NCI-H748 (cell line): ENCODE measurements around the gene KYNU.
"Not testable (repeated sequence)": the region's sequence is repeated elsewhere in the genome, so short reads cannot be mapped to it uniquely, and the experiment has no call there.

ENCODE experiments used
- DNase-seq: peaks from one replicate; lab custom pipeline; 2025; ENCODE audit not compliant: unreplicated experiment; lab: John Stamatoyannopoulos, UW

The KYNU gene

GRCh38 chr2:142870526-142870925 is 6.9 kb upstream of the KYNU start:
- no peak for DNase-seq

- no peak for DNase-seq
Measured at GRCh38 chr2:142871396-142871795, 6.1 kb upstream of the KYNU start.

- no peak for DNase-seq
Measured at GRCh38 chr2:142872882-142873724, 4.4 kb upstream of the KYNU start.

GRCh38 chr2:142873831-142874287 is 3.6 kb upstream of the KYNU start:
- DNase-seq, result no peak

GRCh38 chr2:142874293-142874814 is 3.1 kb upstream of the KYNU start:
- DNase-seq, result no peak

- no peak for DNase-seq
Measured at GRCh38 chr2:142875010-142875409, 2.5 kb upstream of the KYNU start.

GRCh38 chr2:142875652-142876051 is 1.8 kb upstream of the KYNU start:
- DNase-seq, result no peak

DNA sequence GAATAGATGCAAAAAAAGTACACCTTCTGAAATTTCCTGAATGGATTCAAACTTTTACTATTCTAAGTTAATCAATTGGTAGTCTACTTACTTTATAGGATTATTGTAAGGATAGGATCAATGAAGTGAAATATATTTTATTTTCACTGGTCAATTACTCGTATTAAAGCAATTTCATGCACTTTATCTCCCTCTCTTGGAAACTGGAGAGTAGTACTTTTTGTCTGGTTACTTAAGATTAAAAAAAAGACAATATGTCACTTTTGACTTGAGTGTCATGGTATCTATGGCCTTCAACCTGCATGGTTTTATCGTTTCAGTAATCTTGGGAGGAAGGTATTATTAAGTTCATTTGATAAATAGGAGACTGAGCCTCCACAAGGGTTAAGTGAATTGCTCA is 1.0 kb upstream of the KYNU start:
- no peak for DNase-seq

- DNase-seq, result no peak
Measured at GRCh38 chr2:142878031-142878678, 691 bp downstream of the KYNU start.

DNA sequence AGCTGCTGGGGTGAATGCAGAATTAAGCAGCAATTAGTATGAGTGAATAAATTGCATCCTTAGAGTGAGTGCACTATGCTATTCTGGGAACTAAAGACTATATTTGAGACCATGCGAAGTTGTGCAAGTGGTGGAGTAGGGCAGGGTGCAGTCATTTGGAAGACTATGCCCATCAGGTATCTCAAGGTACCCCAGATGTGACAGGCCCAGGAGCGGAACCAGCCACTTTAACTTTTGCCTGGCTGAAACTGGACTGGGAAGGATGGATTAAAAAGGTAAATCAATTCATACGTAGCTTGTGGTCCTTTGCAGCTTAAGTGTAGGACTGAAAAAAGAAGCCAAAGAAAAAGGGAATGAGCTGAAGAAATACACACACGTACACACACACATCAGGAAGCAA is 1.7 kb downstream of the KYNU start:
- DNase-seq, result no peak

GRCh38 chr2:142880279-142880678 is 2.8 kb downstream of the KYNU start:
- no peak for DNase-seq

DNA sequence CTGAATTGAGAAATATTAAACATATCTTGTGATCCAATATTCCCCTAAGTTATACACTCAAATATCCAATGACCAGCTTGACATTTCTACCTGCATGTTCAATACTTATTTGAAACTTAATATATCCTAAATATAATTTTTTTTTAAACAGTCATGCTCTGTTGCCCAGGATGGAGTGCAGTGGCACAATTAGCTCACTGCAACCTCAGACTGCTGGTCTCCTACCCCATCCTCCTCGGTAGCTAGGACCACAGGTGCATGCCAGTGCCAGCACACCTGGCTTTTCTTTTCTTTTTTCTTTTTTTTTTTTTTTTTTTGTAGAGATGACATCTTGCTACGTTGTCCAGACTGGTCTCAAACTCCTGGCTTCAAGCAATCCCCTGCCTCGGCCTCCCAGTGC is 4.2 kb downstream of the KYNU start:
- DNase-seq, result no peak

GRCh38 chr2:142882500-142882899 is 5.0 kb downstream of the KYNU start:
- DNase-seq, result not testable (repeated sequence)

- DNase-seq, result no peak
Measured at GRCh38 chr2:142883526-142883925, 6.1 kb downstream of the KYNU start.

DNA sequence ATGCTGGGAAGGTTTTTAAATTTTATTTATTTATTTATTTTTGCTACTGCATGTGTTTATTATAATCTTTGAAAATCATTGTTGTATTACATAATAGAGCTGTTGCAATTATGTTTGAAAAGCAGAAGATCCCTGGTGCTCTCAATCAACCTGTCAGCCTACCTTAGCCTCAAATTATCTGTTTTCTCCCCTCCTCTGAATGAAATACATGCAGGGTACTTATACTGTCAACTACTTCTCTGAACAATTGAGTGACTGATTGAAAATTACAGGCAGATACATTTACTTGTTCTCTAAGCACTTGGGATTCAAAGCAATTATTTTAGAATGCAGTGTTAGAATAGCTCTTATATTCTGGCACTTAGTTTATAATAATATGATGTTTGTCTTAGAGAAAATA is 8.1 kb downstream of the KYNU start:
- no peak for DNase-seq

DNA sequence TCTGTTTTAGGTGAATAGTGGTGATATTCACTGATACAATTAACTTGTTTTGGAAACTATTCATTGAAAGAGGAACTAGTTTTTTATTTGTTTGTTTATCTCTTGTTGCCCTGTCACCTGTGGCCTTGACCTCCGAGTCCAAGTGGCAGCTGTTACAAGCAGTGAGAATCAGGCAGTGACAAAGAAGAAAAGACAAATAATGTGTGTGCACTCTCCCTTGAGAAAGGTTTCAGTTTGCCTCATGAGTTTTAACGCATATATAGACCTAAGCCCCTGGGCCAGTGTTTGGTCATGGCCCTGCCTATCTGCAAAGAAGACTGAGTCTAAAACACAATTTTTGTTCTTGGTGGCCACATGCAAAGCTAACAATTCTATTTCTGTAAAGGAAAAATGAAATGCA is 15.3 kb downstream of the KYNU start:
- no peak for DNase-seq

DNA sequence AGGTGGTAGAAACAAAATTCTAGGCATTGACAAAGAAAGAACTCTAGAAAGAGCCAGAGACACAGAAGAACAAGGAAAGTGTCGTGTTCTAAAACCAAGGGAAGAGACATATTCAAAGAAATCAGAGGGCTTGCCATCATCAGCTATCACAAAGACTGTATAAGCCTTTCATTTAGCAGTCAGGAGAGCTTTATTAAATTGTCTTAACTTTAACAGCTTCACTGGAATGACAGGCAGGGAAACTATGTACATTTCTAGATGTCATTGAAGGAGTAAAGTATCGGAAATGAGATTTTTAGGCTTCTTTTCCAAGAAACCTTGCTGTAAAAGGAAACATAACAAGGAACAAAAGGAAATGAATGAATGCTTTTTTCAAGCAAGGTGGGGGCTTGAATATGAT is 15.8 kb downstream of the KYNU start:
- no peak for DNase-seq

- no peak for DNase-seq
Measured at GRCh38 chr2:142897807-142898206, 20.3 kb downstream of the KYNU start.

GRCh38 chr2:142900327-142900726 is 22.9 kb downstream of the KYNU start:
- not testable (repeated sequence) for DNase-seq

DNA sequence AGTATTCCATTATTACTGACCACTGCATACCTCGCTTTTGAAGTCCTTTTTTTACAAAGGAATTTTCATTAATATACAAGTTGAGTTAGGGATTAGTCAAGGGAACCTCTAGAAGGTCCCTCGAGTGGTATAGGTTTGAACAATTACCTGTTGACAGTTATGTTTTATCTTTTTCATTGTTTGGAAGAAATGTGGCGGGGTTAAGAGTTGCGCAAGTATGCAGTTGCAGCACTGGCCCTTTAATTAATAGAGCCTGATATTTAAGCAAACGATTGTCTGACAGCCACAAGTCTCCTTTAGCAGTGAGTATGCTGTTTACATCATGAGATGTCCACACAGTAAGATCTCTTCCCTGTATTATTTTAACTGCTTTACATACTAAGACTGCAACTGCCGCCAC is 24.3 kb downstream of the KYNU start:
- no peak for DNase-seq

DNA sequence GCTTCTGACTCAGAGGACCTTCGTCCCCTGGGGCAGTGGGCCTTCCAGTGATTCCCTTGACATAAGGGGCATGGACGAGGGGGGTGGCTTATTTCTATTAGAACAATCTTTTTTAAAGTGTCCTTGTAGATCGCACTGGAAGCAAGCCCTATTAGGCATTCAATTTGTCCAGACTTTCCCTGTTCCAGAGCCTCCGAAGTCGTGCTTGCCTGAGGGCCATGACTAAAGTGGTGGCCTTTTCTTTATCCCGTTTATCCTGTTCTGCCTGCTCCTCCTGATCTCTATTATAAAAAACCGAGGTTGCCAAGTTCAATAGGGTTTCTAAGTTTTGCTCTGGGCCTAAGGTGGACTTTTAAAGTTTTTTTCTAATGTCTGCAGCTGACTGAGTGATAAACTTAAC is 26.3 kb downstream of the KYNU start:
- DNase-seq, result not testable (repeated sequence)

GRCh38 chr2:142907653-142908052 is 30.2 kb downstream of the KYNU start:
- no peak for DNase-seq
